ENCODE measurements around the gene PKP4. TPM values are rescaled to one million over a fixed set of nuclear protein-coding genes. Genes with fewer than 3 reads are reported as not detected.
"Not testable (repeated sequence)": the region's sequence is repeated elsewhere in the genome, so short reads cannot be mapped to it uniquely, and the experiment has no call there.

PKP4 gene
- total RNA-seq, 1 donor: 33.3 TPM

- no peak overlapping the region for H3K4me3 ChIP-seq (ENCODE audit: low read depth, low read length)
- TF ChIP-seq CTCF (IDR thresholded peaks at IDR 0.05; ENCODE audit: insufficient read depth, low read length): peak; percentile 57
- DNase-seq (ENCODE audit: low read depth): peak; percentile 43
Observed at GRCh38 chr2:158464426-158465281, 7.9 kb downstream of the PKP4 start.

- no peak overlapping the region for H3K4me3 ChIP-seq (ENCODE audit: low read depth, low read length)
- DNase-seq (ENCODE audit: low read depth): no peak
- TF ChIP-seq CTCF (IDR thresholded peaks at IDR 0.05; ENCODE audit: insufficient read depth, low read length): no peak
Observed at GRCh38 chr2:158467248-158467647, 10.5 kb downstream of the PKP4 start.

DNA sequence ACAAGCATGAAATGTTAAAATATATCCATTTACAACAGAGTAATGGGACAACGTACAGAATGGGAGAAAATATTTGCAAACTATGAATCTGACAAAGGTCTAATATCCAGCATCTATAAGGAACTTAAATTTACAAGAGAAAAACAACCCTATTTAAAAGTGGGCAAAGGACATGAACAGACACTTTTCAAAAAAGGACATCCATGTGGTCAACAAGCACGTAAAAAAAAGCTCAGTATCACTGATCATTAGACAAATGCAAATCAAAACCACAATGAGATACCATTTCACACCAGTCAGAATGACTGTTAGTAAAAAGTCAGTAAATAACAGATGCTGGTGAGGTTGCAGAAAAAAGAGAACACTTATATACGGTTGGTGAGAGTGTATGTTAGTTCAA, 16.1 kb downstream of the PKP4 start:
- DNase-seq (ENCODE audit: low read depth); H3K4me3 ChIP-seq (ENCODE audit: low read depth, low read length): not testable (repeated sequence)

DNA sequence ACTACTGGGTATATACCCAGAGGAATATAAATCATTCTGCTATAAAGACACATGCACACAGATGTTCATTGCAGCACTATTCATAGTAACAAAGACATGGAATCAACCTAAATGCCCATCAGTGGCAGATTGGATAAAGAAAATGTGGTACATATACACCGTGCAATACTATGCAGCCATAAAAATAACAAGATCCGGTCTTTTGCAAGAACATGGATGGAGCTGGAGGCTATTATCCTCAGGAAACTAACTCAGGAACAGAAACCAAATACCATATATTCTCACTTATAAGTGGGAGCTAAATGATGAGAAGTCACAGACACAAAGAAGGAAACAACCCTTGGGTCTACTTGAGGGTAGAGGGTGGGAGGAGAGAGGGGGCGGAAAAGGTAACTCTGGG, 16.5 kb downstream of the PKP4 start:
- H3K4me3 ChIP-seq (ENCODE audit: low read depth, low read length); DNase-seq (ENCODE audit: low read depth): not testable (repeated sequence)

- H3K4me3 ChIP-seq (ENCODE audit: low read depth, low read length): no peak overlapping the region
- no peak for TF ChIP-seq CTCF (IDR thresholded peaks at IDR 0.05; ENCODE audit: insufficient read depth, low read length)
- no peak for DNase-seq (ENCODE audit: low read depth)
Observed at GRCh38 chr2:158473719-158474392, 17.1 kb downstream of the PKP4 start.

DNA sequence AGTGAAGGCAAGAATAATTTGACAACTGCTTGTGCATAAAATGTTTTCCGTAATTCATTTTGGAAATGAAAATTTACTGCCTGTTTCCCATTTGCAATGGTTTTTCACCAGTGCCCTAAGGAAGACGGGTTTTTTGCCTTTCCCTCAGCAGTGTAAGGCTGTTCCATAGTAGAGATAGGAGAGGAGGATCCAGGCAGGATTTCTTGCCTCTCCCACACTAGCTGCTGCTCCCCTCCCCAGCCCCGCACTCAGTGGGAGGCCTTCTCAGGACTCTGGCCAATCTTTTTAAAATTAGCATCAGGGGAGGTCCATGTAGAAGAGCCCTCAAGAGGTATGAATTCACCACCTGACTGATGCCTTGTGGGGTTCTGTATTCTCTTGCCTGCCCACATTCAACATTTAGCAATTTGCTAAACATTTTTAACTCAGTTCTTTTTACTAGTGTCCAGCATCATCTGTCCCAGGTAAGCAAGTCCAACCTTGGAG, 17.8 kb downstream of the PKP4 start:
- not testable (repeated sequence) for DNase-seq (ENCODE audit: low read depth); H3K4me3 ChIP-seq (ENCODE audit: low read depth, low read length)

DNA sequence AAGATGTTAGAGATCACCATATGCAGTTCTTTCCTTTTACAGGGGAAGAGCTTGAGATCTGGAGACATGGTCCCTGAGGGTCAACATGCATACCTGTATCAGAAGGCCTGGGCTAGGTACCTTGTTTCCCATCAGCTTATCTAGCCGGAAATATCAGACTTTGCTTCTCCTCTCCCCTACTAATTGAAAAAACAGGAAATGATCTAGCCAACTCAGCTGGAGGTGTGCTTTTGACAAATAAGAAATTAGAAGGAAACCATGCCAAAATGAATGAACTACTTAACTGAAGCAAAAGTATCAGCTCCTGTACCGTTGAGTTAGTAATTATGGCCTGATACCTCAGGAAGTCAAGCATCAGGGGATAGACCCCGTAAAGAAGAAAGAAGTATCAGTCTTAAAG, 20.4 kb downstream of the PKP4 start:
- H3K4me3 ChIP-seq (ENCODE audit: low read depth, low read length): no peak overlapping the region
- TF ChIP-seq CTCF (IDR thresholded peaks at IDR 0.05; ENCODE audit: insufficient read depth, low read length): no peak
- no peak for DNase-seq (ENCODE audit: low read depth)

DNA sequence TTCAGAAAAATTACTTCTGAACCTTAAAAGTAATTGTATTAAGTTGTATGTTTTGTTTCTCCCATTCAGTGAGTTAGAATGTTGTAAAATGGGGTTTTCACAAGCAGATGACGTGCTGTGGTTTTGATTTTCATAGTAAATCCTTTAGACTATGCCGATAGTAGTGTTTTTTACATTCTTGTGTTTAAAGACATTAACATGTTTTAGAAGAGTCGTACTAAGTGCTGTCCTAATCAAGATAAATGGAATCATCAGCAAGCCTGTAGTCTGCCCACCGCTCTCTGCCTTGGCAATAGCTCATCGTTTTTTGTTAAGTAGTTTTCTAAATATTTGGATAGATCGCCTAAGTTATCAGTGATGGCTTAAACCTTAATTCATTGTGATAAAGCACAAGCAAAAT, 21.5 kb downstream of the PKP4 start:
- TF ChIP-seq CTCF (IDR thresholded peaks at IDR 0.05; ENCODE audit: insufficient read depth, low read length): no peak
- H3K4me3 ChIP-seq (ENCODE audit: low read depth, low read length): peak overlapping the region; percentile 3
- DNase-seq (ENCODE audit: low read depth): peak; percentile 50

Data from fibroblast of the aortic adventitia (primary cell).